Stimulated activated CD8-positive, alpha-beta memory T cell treated with anti-CD3 and anti-CD28 coated beads, Interleukin-12 subunit alpha, Interleukin-12 subunit beta, amount 100 ng/mL, for 24 hours (primary cell): ENCODE measurements around the gene CHRFAM7A.
A peak's percentile ranks its signal among the peaks of the same experiment; 100 is the strongest.
"Not testable (repeated sequence)": the region's sequence is repeated elsewhere in the genome, so short reads cannot be mapped to it uniquely, and the experiment has no call there.

Experiments used
- DNase-seq: peaks from one replicate; pipeline ENCODE4 v3.0.0-alpha.2; 2020; ENCODE audit errors: extremely low read depth

The CHRFAM7A gene

GRCh38 chr15:30392766-30393663 lies at the start of gene CHRFAM7A:
Gene CHRFAM7A (minus strand): TSS chr15:30393540. CDS start chr15:30383351, 10,189 bp downstream.
- DNase-seq, result not testable (repeated sequence)

GRCh38 chr15:30438348-30438747 lies 45.0 kb upstream of the CHRFAM7A start:
- not testable (repeated sequence) for DNase-seq

GRCh38 chr15:30435878-30436277 lies 42.5 kb upstream of the CHRFAM7A start:
- not testable (repeated sequence) for DNase-seq

- not testable (repeated sequence) for DNase-seq
Observed at GRCh38 chr15:30420723-30421122, 27.4 kb upstream of the CHRFAM7A start.

GRCh38 chr15:30414160-30414559 lies 20.8 kb upstream of the CHRFAM7A start, which contains the start of gene GOLGA8R:
Gene GOLGA8R (minus strand): TSS chr15:30414260. CDS start chr15:30414162, 98 bp downstream.
- not testable (repeated sequence) for DNase-seq

- not testable (repeated sequence) for DNase-seq
Observed at GRCh38 chr15:30407636-30408035, 14.3 kb upstream of the CHRFAM7A start.

GRCh38 chr15:30398988-30399387 lies 5.6 kb upstream of the CHRFAM7A start:
- DNase-seq, result peak; percentile 1

GRCh38 chr15:30393664-30393991 lies 288 bp upstream of the CHRFAM7A start:
- not testable (repeated sequence) for DNase-seq

- not testable (repeated sequence) for DNase-seq
Observed at GRCh38 chr15:30386318-30386887, 6.9 kb downstream of the CHRFAM7A start.

- not testable (repeated sequence) for DNase-seq
Observed at GRCh38 chr15:30377082-30377413, 16.3 kb downstream of the CHRFAM7A start.

- not testable (repeated sequence) for DNase-seq
Observed at GRCh38 chr15:30376375-30377081, 16.8 kb downstream of the CHRFAM7A start.

- DNase-seq, result not testable (repeated sequence)
Observed at GRCh38 chr15:30375872-30376271, 17.5 kb downstream of the CHRFAM7A start.

- not testable (repeated sequence) for DNase-seq
Observed at GRCh38 chr15:30374862-30375261, 18.5 kb downstream of the CHRFAM7A start.

GRCh38 chr15:30368271-30368670 lies 25.1 kb downstream of the CHRFAM7A start:
- not testable (repeated sequence) for DNase-seq

- not testable (repeated sequence) for DNase-seq
Observed at GRCh38 chr15:30367246-30367645, 26.1 kb downstream of the CHRFAM7A start.

GRCh38 chr15:30361404-30361803 lies 31.9 kb downstream of the CHRFAM7A start:
- not testable (repeated sequence) for DNase-seq

GRCh38 chr15:30360990-30361389 lies 32.4 kb downstream of the CHRFAM7A start:
- DNase-seq, result not testable (repeated sequence)

GRCh38 chr15:30355043-30355442 lies 38.3 kb downstream of the CHRFAM7A start:
- DNase-seq, result not testable (repeated sequence)

GRCh38 chr15:30349803-30350202 lies 43.5 kb downstream of the CHRFAM7A start:
- DNase-seq, result not testable (repeated sequence)

- DNase-seq, result not testable (repeated sequence)
Observed at GRCh38 chr15:30336584-30336983, 56.8 kb downstream of the CHRFAM7A start.

GRCh38 chr15:30334152-30334551 lies 59.2 kb downstream of the CHRFAM7A start:
- not testable (repeated sequence) for DNase-seq

GRCh38 chr15:30326145-30326544 lies 67.2 kb downstream of the CHRFAM7A start:
- not testable (repeated sequence) for DNase-seq
